Peyer's patch (tissue), 4 donors: ENCODE results near the gene PAOX. TPM values are rescaled to one million over a fixed set of nuclear protein-coding genes. Genes with fewer than 3 reads are reported as not detected.
"Not testable (repeated sequence)": the region's sequence is repeated elsewhere in the genome, so short reads cannot be mapped to it uniquely, and the experiment has no call there.

ENCODE experiments used
- DNase-seq, 3 donors: peaks; one replicate each; pipeline ENCODE4 v3.0.0-alpha.2; 2017 to 2019
- H3K27ac ChIP-seq, 4 donors: fragments of 200-600 bp; sonication (generic); one replicate each; pipeline ENCODE4 v1.5.1; 2016 to 2019
- H3K27me3 ChIP-seq, 2 donors: fragments of 200-600 bp; sonication (generic); one replicate each; pipeline ENCODE4 v1.5.1; 2019
- H3K36me3 ChIP-seq, 3 donors: fragments of 200-600 bp; sonication (generic); one replicate each; pipeline ENCODE4 v1.5.1; 2016 to 2019
- H3K4me1 ChIP-seq, 4 donors: fragments of 200-600 bp; sonication (generic); one replicate each; pipeline ENCODE4 v1.5.1; 2016 to 2019
- H3K4me3 ChIP-seq, 4 donors: fragments of 200-600 bp; sonication (generic); 1 replicate in 3 of 4; 2 replicates in 1 of 4; pipeline ENCODE4 v1.5.1; 2016 to 2019; ENCODE audit warnings: mild to moderate bottlenecking in 1 of 4
- H3K9me3 ChIP-seq, 4 donors: fragments of 200-600 bp; sonication (generic); one replicate each; pipeline ENCODE4 v1.5.1; 2016 to 2019; ENCODE audit warnings: mild to moderate bottlenecking in 1 of 4
- CTCF ChIP-seq, 6 experiments: fragments of 450-650 bp in 4 of 6; fragments of 200-600 bp in 2 of 6; sonication (generic) in 1 of 6; IDR thresholded peaks; one replicate each; pipeline ENCODE4 v1.5.1; 2017 to 2019; ENCODE audit warnings: antibody characterized with exemption in 6 of 6, mild to moderate bottlenecking in 3 of 6, moderate library complexity in 1 of 6
- POLR2A ChIP-seq, 2 donors: fragments of 450-650 bp; IDR thresholded peaks; one replicate each; pipeline ENCODE4 v1.5.1; 2017; ENCODE audit warnings: antibody characterized with exemption in 2 of 2, mild to moderate bottlenecking in 2 of 2, moderate library complexity in 2 of 2
- total RNA-seq, 4 donors: library from RNA; depleted of rRNA; stranded (reverse); fragments of >200 nt; gene quantifications; one replicate each; pipeline ENCODE4 v1.1.0, GENCODE V29; 2016

Gene PAOX
- total RNA-seq, 4 donors from 2014 or later, result 19.8 to 53.7 (median 36.9) TPM

DNA sequence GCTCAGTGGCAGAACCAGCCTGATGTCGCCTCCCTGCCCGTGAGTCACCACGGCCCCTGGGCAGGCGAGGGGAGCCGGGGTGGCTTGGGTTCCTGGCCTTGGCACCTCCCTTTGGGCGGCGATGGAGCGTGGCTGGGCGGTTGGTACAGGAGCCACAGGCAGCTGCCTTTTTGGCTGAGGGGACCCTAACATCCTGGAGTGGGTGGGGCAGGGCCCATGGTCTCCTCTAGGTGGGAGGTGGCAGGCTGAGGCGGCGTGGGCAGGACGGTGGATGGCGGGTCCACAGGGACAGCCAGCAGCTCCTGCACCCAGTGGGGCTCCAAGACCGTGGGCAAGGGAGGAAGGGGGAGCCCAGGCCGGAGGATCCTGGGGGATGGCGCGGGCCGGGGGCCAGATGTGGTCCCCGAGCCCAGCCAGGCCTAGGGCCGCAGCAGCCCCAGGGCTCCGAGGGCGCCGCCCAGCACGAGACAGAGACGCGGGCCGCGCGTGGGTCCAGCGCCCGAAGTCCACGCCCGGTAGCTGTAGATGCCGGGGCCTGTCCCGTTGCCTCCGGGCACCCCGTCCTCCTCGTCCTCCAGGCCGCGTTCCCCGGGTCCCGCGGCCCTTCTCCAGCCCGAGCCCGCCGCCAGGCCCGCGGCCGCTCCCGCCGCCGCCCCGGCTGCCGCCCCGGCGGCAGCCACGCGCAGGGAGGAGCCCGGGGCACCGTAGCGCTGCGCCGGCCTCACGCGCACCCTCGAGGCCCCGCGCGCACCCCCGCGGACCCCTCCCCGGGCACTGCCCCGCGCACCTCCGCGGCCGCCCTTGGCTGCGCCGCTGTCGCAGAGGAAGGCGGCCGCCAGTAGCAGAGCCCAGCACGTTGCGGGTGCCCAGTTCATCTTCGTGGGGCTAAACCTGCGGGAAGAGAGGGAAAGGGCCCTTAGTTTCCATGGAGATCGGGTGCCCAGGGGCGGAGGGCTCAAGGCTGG lies 44.0 kb downstream of the PAOX start:
- H3K36me3 ChIP-seq, result peaks cover 0 to 28% (median 0%) of the 10 kb centered on the region in 3 donors
- H3K4me1 ChIP-seq, result peaks cover 0 to 8% (median 0%) of the 10 kb centered on the region in 4 donors
- H3K9me3 ChIP-seq, result no peaks in the 10 kb centered on the region
- H3K27me3 ChIP-seq, result peaks cover 0 to 3% of the 10 kb centered on the region in 2 donors
- DNase-seq, result no peak
- TF ChIP-seq CTCF (IDR thresholded peaks at IDR 0.05) (no peak), POLR2A (IDR thresholded peaks at IDR 0.05) (no peak)
- H3K4me3 ChIP-seq, result peak overlapping the region in 3 of 4 donors; percentile 6 to 19 (median 7)
- H3K27ac ChIP-seq, result no peak overlapping the region

- not testable (repeated sequence) for H3K27ac ChIP-seq, H3K9me3 ChIP-seq, H3K4me1 ChIP-seq, DNase-seq, H3K27me3 ChIP-seq, H3K4me3 ChIP-seq
- peaks cover 0 to 17% (median 0%) of the 10 kb centered on the region in 3 donors for H3K36me3 ChIP-seq
Observed at GRCh38 chr10:133424102-133424501, 45.0 kb downstream of the PAOX start.

GRCh38 chr10:133424601-133425000 lies 45.5 kb downstream of the PAOX start, which contains the start of gene SPRN:
Gene SPRN (minus strand): TSS chr10:133424625. CDS start chr10:133423681, 944 bp downstream.
- H3K36me3 ChIP-seq, result peaks cover 0 to 12% (median 0%) of the 10 kb centered on the region in 3 donors
- DNase-seq, H3K4me1 ChIP-seq, H3K27ac ChIP-seq, H3K9me3 ChIP-seq, H3K27me3 ChIP-seq: not testable (repeated sequence)
- peak within 1 kb of the TSS in 3 of 4 donors; percentile 6 to 19 (median 7) for H3K4me3 ChIP-seq

DNA sequence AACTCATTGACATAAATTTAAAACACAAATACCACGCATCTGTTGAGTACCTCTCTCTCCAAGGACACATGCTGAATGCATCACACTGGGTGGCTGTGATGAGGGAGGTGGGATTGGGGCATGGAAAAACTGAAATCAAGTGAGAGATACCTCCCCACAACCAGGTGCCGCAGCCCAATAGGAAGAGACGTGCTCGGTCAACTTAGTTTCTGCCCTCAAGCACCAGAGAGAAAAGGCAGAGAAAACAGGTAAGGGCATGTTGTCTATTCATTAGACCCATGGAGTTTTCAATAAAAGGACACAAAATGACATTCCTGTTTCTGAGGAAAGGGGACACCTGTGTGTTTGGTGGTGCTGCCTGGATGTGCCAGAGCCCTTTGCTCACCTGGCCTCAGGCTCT lies 50.5 kb downstream of the PAOX start:
- not testable (repeated sequence) for DNase-seq

GRCh38 chr10:133431888-133432613 lies 53.0 kb downstream of the PAOX start:
- H3K9me3 ChIP-seq, H3K4me1 ChIP-seq, H3K4me3 ChIP-seq, DNase-seq, H3K27ac ChIP-seq, H3K36me3 ChIP-seq, H3K27me3 ChIP-seq: not testable (repeated sequence)

More for the DNA sequence above, 50.5 kb downstream of the PAOX start:
- H3K27ac ChIP-seq, H3K36me3 ChIP-seq, H3K27me3 ChIP-seq, H3K9me3 ChIP-seq, H3K4me1 ChIP-seq, H3K4me3 ChIP-seq: not testable (repeated sequence)

- H3K4me1 ChIP-seq, H3K4me3 ChIP-seq, H3K27ac ChIP-seq, H3K36me3 ChIP-seq, DNase-seq, H3K27me3 ChIP-seq, H3K9me3 ChIP-seq: not testable (repeated sequence)
Observed at GRCh38 chr10:133432789-133433188, 53.7 kb downstream of the PAOX start.

DNA sequence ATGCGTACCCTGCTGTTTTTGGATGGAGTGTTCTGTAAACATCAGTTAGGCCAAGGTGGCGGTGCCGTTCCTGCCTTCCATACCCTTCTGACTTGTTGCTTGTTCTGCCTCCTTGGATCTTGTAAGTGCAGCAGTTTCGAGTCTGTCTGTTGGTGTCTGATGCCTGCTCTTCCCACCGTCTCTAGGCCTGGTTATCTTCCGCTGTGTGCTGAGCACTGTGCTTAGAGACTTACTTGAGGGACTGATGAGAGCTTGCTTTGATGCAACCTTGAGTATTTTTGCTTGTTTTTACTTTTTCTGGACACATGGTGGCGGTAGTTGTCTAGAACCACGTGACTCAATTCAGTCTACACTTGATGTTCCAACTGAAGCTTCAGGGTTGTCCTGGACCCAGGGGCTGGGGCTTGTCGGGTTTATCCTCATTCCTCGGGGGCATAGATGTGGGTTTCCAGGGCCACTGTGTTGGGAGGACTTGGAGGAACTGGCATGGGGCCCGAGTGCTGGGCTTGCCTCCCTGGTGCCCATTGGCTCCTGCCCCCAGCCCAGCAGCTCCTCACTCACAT lies 59.7 kb downstream of the PAOX start:
- Histone ChIP-seq H3K27me3 (no peaks in the 10 kb centered on the region), H3K4me3 (no peak overlapping the region), H3K4me1 (no peaks in the 10 kb centered on the region), H3K27ac (no peak overlapping the region), H3K9me3 (no peaks in the 10 kb centered on the region), H3K36me3 (no peaks in the 10 kb centered on the region)
- TF ChIP-seq CTCF (IDR thresholded peaks at IDR 0.05) (peak in 3 of 6 experiments; percentile 20 to 41 (median 23)), POLR2A (IDR thresholded peaks at IDR 0.05) (no peak)
- no peak for DNase-seq
